GM21515 (cell line): ENCODE measurements around the gene BBS5.
"Not testable (repeated sequence)": the region's sequence is repeated elsewhere in the genome, so short reads cannot be mapped to it uniquely, and the experiment has no call there.

Source experiments
- ATAC-seq: cut with Tn5 transposase; IDR thresholded peaks from one replicate; pipeline ENCODE4 v1.9.1; 2021; ENCODE audit not compliant: unreplicated experiment

The BBS5 gene

GRCh38 chr2:169539460-169539859 is 60.2 kb downstream of the BBS5 start:
- not testable (repeated sequence) for ATAC-seq

GRCh38 chr2:169540146-169540545 is 60.9 kb downstream of the BBS5 start:
- no peak for ATAC-seq

- ATAC-seq: no peak
Observed at GRCh38 chr2:169542433-169542832, 63.1 kb downstream of the BBS5 start.

- no peak for ATAC-seq
Observed at GRCh38 chr2:169546756-169547155, 67.5 kb downstream of the BBS5 start.
